ENCODE measurements around the gene MYOCOS.
"Not testable (repeated sequence)": the region's sequence is repeated elsewhere in the genome, so short reads cannot be mapped to it uniquely, and the experiment has no call there.

MYOCOS gene

DNA sequence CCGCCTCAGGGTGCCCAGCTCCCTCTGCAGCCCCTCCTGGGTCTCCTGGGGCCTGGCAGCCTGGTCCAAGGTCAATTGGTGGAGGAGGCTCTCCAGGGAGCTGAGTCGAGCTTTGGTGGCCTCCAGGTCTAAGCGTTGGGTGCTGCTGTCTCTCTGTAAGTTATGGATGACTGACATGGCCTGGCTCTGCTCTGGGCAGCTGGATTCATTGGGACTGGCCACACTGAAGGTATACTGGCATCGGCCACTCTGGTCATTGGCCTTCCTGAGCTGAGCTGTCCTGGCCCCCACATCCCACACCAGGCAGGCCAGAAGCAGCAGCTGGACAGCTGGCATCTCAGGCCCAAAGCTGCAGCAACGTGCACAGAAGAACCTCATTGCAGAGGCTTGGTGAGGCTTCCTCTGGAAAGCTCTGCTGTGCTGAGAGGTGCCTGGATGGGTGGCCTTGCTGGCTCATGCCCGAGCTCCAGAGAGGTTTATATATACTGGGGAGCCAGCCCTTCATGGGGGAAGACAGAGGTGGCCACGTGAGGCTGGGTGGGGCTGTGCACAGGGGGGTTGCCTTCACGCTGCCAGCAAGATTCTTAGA lies 30.3 kb downstream of the MYOCOS start, which contains the start of gene MYOC:
Gene MYOC (minus strand): TSS at position 455 of the 589 bp plus-strand sequence. CDS start 77 bp downstream, at position 378.
- no peak within 1 kb of the TSS for H3K4me3 ChIP-seq (ENCODE audit: low read depth, low read length)

GRCh38 chr1:171653796-171654195 lies 31.8 kb downstream of the MYOCOS start:
- H3K4me3 ChIP-seq (ENCODE audit: low read depth, low read length), result no peak overlapping the region
- TF ChIP-seq CTCF (IDR thresholded peaks at IDR 0.05; ENCODE audit: low read depth, low read length), result no peak

More for the DNA sequence above, 30.3 kb downstream of the MYOCOS start, which contains the start of gene MYOC:
- TF ChIP-seq CTCF (IDR thresholded peaks at IDR 0.05; ENCODE audit: low read depth, low read length), result no peak

GRCh38 chr1:171654201-171654941 lies 32.3 kb downstream of the MYOCOS start:
- no peak overlapping the region for H3K4me3 ChIP-seq (ENCODE audit: low read depth, low read length)
- no peak for TF ChIP-seq CTCF (IDR thresholded peaks at IDR 0.05; ENCODE audit: low read depth, low read length)

GRCh38 chr1:171654942-171655745 lies 33.1 kb downstream of the MYOCOS start:
- TF ChIP-seq CTCF (IDR thresholded peaks at IDR 0.05; ENCODE audit: low read depth, low read length), result peak; percentile 71
- H3K4me3 ChIP-seq (ENCODE audit: low read depth, low read length), result no peak overlapping the region

DNA sequence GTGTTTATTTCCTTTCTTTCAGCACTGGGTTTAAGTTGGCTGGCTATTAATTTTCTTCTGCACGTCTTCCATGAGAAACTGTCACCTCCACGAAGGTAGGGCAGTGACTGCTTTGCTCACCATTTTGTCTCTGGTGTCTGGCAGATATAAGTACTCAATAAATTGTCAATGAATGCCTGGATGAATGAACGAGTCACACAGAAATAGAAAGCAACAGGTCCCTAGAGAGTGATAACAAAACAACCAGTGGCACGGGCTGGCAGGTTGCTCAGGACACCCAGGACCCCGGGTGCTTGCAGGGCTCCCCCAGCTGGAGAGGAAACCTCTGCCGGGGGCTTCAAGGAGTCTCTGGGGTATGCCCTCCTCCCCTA lies 33.7 kb downstream of the MYOCOS start:
- no peak overlapping the region for H3K4me3 ChIP-seq (ENCODE audit: low read depth, low read length)
- TF ChIP-seq CTCF (IDR thresholded peaks at IDR 0.05; ENCODE audit: low read depth, low read length), result no peak

GRCh38 chr1:171656206-171656605 lies 34.2 kb downstream of the MYOCOS start:
- H3K4me3 ChIP-seq (ENCODE audit: low read depth, low read length), result not testable (repeated sequence)

DNA sequence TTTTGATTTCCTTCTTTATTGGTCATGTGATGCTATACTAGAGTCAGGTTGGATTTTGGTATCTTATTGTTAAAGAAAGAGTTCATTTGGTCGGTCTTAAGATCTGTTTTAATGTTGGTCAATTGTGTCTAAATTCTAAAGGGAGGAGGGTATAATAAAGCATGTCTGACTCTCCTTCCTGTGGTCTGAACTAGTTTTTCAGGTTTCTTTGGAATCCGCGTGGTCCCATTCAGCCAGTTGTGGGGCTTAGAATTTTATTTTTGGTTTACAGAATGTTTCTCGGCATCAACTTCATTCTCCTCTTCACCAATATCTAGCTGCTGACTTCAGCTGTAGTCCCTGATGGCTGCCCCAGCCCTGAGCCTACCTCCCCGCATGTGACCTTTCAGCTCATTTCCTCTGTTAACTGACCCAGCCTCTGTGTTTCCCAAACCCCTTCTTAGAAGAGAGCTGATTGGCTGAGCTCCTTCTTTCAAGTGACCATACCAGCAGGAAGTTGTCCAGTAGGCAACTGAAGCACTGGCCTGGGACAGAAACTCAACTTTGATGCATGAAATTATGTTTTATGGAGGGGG lies 39.1 kb downstream of the MYOCOS start:
- H3K4me3 ChIP-seq (ENCODE audit: low read depth, low read length), result no peak overlapping the region
- TF ChIP-seq CTCF (IDR thresholded peaks at IDR 0.05; ENCODE audit: low read depth, low read length), result no peak
